Measurements from ENCODE around the gene GNAQ.

The GNAQ gene

DNA sequence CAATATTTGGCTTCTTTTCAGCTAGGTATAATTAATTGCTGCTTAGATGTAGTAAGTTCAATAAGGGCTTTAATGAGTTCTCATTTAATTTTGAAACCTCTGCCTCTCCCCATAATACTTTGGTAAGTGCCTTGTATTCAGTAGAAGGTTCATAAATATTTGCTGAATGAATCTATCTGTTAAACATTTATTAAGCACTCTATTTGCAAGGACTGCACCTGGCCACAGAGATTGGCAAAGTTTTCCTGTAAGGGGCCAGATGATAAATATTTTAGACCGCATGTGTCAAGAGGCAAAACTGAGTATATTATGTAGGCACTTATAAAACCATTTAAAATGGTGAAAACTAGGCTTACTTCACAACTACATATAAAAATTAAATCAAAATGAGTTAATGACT, 364.5 kb downstream of the GNAQ start:
- no peak for TF ChIP-seq SIN3A (IDR thresholded peaks at IDR 0.05; ENCODE audit: borderline replicate concordance, insufficient read depth, low read length)
- no peak for TF ChIP-seq POLR2AphosphoS5 (IDR thresholded peaks at IDR 0.05; ENCODE audit: low read depth, low read length)
- TF ChIP-seq, protein P1, sequence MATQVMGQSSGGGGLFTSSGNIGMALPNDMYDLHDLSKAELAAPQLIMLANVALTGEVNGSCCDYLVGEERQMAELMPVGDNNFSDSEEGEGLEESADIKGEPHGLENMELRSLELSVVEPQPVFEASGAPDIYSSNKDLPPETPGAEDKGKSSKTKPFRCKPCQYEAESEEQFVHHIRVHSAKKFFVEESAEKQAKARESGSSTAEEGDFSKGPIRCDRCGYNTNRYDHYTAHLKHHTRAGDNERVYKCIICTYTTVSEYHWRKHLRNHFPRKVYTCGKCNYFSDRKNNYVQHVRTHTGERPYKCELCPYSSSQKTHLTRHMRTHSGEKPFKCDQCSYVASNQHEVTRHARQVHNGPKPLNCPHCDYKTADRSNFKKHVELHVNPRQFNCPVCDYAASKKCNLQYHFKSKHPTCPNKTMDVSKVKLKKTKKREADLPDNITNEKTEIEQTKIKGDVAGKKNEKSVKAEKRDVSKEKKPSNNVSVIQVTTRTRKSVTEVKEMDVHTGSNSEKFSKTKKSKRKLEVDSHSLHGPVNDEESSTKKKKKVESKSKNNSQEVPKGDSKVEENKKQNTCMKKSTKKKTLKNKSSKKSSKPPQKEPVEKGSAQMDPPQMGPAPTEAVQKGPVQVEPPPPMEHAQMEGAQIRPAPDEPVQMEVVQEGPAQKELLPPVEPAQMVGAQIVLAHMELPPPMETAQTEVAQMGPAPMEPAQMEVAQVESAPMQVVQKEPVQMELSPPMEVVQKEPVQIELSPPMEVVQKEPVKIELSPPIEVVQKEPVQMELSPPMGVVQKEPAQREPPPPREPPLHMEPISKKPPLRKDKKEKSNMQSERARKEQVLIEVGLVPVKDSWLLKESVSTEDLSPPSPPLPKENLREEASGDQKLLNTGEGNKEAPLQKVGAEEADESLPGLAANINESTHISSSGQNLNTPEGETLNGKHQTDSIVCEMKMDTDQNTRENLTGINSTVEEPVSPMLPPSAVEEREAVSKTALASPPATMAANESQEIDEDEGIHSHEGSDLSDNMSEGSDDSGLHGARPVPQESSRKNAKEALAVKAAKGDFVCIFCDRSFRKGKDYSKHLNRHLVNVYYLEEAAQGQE (IDR thresholded peaks at IDR 0.05; ENCODE audit: insufficient read depth in 1 of 2, low read depth in 2 of 2, low read length in 2 of 2): no peak
- TF ChIP-seq TAF1 (IDR thresholded peaks at IDR 0.05; ENCODE audit: borderline replicate concordance, insufficient read depth, low read length): no peak
- TF ChIP-seq FOXP2 (optimal IDR thresholded peaks at IDR 0.05; ENCODE audit: borderline replicate concordance, extremely low read depth, extremely low read length, insufficient read depth): no peak

Measured in PFSK-1 (cell line).